NCI-H2171 treated with DMSO at 0.1 percent for 48 hours (cell line): Measurements from ENCODE around the gene NRXN2.

Experiments
- DNase-seq: peaks from one replicate; lab custom pipeline; 2025; lab: John Stamatoyannopoulos, UW

NRXN2 gene

DNA sequence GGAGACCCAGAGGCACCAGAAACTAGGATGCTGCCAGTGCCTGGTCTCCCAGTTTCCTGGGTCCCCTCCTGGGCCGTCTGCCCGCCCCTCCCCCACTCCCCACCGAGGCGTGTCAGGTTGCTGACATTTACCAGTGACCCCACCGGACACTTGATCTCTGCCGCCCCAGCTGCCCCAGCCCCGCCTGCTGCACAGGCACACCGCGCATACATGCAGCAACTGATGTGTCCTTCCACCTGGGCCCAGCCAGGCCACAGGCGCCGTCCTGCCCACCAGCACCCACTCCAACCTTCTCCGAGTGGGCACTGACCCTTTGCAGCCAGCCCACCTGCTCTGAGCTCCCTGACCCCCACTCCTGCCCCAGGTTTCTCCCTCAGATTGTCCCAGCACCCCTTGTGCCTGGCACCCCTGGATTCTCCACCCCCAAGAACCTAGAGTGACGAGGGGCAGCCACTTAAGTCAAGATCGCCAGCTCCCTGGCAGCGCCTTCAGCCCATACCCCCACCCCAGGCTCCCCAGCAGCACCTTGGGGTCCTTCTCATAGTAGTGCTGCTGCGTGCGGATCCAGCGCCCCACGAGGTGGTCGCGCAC, 36.2 kb upstream of the NRXN2 start:
- no peak for DNase-seq

DNA sequence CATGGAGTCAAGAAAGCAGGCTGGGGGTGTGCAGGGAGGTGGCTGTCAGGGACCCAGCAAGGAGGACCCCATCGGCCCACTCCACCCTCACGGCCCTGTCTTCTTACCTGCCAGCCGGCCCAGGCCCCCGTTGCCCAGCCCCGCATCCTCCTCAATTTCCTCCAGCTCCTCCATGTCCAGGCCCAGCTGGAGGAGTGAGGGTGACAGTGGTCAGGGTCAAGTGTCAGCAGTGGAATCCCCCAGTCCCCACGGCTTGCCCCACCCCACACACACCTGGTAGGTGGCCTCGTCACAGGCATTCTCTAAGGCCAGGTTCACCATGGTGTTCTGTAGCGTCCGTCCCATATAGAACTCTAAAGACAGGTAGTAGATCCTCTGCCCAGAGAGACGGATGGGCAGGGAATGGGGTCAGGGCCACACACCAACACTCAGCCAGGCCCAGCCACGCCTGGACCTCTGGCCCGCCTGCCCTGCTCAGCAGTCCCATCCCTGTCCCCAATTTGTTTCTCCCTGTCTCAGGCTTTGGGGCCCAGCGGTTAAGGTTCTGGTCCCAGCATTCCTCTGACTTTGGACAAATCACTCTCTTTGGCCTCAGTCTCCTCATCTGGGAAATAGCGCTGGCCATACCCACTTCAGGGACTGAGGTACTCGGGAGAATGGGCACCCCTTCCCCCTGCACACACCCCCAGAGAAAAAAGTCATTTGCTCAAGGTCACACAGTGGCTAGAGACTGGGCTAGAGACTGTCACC, 35.5 kb upstream of the NRXN2 start:
- DNase-seq = no peak

DNA sequence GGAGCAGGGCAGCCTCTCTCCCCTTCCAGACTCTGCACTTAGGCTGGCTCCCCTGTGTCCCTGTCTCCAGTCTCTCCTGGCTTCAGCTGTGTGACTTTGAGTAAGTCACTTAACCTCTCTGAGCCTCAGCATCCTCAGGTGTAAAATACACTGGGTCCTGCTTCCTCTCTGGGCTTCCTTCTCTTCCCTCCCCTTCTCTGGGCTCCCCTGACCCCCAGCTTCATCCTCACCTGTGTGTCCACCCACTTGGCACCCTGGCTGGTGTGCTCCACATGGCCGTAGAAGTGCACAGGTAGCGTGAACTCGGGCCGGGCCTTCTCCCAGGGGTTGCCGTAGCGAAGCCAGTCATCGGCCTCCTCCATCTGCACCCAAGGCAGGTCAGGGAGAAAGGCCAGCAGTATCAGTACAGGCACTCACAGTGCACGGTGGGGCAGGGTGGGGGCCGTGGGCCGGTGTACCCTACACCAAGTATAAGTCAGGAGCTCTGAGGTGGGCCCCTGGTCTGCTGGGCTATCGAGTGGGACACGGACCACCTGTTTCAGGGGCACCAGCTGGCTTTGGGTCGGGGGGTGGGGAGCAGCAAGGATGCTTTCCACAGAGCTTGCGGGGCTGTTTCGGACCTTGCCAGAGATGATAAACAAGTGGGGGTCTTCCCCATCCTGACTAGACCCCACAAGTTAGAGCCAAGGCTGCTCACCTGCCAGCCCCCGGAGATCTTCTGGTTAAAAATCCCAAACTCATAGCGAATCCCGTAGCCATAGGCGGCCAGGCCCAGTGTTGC, 34.7 kb upstream of the NRXN2 start:
- DNase-seq = no peak

DNA sequence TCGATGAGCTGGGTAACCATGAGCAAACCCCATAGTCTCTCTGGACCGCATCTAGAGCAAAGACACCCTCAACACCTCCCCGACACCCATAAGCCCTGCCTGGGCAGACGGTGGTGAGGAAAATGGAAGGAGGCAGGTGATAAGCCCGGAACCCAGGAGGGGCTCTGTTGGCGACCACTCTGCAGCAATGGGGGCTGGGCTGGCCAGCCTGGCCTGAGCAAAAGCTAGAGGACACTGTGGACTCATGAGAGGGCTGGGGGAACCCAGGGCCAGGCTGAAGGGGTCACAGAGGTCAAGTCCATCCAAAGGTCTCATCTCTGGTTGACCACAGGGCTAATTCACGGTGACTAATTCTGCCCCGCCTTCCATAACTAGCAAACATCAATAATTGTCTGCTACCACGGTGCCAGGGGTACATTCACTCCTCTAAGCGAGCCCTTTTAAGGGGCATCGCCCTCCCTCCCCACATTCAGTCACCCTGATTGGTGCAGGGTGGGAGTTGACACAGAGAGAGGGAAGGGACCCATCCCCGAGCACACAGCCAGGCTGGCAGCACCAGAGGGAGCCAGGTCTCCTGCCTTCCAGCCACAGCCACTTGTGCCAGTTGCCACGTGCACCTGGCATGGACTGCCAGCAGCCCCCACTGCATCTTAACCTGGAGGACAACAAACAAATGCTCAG, 32.8 kb upstream of the NRXN2 start:
- no peak for DNase-seq

DNA sequence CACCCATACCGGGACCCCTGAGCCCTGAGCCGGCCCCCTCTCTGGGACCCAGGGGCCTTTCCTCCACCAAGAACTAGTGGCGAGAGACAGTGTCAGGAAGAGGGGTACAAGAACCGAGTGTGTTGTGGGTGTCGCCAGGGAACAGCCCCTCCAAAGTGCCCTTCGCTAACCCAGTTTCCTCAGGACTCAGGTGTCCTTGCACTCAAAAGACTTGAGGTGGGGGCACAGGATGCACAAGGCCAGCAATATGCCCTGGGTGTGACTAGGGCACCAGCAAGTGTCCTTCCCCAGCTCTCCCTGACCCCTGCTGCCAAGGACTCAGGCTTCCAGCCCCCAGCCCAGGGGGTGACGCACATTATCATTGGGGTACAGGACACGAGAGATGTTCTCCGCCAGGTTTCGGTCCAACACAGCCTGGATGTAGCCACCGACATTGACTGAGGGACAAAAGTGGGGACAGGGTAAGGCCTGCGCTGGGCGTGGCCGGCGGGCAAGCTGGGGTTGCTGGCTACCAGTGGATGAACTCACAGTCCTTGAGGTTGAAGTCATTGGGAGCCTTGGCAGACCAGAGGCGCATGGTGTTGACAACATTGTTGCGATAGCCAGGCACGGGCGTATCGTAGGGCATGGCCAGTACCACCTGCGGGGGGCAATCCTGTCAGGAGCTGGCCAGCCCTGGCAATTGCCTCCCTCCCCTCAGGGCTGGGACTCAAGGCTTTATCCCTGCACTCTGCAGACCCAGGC, 32.1 kb upstream of the NRXN2 start:
- DNase-seq = no peak

DNA sequence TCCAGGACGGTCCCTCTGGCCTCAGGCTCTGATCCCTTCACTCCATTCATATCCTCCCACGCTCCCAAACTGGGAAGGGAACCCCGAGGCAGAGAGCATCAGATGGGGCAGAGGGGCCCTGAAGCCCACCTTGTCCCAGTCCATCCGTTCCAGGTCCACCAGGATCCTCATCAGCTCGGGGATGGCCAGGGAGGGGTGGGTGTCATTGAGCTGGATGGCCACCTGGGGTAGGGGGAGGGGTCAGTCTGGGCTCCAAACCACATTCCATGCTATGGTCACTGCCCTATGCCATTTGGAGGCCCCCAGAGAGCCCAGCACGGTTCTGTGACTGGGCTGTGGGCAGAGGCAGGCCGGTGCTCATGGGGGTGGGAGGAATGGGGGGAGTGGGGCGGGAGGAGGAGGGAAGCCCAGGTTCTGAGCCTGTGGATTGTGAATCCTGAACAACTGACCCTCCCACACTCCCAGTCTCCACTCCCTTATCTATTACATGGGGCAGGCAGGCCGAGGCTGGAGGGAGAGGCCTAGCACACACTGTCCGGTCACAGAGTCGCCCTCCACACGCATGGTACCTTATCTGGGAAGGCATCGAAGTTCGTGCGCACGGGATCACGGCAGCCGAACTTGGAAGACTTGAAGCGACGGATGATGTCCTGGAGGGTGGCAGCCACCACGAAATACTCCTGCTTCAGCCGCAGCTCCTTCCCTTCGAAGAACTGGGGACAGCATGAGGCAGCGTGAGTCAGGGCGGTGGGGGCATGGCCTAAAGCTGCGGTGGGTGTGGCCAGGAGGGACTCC, 31.3 kb upstream of the NRXN2 start:
- DNase-seq = no peak

DNA sequence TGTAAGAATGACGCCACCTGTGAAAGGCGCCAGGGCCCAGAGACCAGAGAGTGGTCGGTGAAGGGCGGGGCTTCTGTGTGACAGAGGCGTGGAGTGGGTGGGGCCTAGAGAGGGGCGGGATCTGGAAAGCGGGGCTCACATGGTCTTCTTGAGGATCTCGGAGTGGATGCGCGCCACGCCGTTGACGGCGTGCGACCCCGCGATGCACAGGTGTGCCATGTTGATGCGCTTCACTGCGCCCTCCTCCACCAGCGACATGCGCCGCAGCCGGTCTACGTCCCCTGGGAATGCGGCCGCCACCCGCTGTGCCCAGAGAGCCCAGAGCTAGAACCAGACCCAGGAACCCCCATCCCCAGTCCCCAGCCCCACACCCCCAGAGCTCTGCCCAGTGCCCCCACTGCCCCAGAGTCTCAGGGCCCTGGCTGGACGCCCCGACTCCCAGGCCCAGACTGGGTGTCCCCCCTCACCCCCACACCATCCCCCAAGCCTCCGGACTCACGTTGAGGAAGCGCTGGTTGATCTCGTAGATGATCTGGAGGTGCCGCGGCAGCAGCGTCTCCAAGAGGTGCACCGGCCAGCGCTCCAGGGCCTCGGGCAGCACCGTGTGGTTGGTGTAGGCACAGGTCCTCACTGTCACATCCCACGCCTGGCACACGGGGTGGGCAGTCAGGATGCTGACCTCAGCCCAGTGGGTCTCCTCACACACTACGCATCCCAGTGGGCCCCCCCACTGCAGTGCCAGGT, 30.6 kb upstream of the NRXN2 start:
- no peak for DNase-seq

DNA sequence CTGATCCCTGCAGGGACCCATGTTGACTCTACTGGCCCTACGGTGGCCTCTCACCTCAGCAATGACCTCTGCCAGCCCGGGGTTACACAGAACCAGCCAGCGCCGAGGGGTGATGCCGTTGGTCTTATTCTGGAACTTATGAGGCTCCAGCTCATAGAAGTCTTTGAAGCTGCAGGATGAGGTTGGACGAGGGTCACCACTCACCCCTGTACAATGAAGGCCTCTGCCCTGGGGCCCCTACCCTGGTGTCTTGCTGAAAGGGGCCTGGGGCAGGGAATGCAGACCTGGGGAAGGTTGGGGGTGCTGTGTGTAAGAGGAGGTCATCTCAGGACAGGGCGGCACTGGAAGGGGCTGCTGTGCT, 30.0 kb upstream of the NRXN2 start:
- DNase-seq = no peak

DNA sequence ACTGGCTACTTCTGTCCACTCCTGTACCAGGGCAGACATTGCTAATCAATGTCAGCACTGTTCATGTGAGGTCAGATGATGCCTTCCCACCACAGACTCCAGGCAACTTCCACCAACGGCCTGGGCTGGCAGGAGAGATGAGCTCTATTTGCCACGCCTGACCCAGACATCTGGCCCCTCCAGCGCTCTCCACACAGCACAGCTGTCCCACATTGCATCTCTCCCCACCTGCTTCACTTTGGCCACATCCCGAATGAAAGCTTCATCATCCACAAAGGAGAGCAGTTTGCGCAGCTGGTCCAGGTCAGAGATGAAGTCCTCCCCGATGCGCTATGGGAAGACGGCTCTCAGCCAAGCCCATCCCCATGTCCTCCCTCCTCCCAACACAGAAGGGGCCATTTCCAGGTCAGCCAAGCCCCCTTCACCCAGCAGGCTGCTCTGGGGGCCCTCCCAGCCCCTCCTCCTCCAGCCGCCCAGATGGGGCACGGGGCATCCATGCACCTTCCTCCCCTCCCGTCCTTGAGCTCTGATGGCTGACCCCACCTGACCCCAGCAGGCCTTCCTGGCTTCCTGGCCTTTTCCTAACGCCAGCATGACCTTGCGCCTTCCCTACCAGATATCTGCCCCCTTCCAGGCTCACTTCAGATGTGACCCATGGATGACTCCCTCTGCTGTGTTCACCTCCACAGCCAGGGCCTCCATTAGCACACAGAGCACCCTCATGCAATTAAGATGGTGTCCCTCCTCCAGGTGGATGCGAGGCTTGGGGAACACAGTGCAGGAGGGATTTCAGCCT, 29.4 kb upstream of the NRXN2 start:
- no peak for DNase-seq

DNA sequence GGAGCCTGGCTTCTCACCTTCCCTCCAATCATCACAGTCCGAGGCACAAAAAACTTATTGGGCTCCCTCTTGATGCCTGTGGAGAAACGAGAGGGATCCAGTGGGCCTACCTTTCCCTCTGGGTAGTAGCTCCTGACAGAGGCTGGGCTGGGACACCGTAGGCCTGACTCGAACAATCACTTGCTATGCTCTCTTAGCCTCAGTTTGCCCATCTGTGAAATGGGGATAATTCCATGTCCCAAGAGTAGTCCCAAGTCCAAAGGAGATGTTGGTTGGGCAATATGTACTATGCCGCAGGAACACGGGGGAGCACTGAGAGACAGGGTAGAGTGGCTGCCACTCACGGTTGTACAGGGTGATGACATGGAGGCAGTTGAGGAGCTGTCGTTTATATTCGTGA, 28.6 kb upstream of the NRXN2 start:
- no peak for DNase-seq

DNA sequence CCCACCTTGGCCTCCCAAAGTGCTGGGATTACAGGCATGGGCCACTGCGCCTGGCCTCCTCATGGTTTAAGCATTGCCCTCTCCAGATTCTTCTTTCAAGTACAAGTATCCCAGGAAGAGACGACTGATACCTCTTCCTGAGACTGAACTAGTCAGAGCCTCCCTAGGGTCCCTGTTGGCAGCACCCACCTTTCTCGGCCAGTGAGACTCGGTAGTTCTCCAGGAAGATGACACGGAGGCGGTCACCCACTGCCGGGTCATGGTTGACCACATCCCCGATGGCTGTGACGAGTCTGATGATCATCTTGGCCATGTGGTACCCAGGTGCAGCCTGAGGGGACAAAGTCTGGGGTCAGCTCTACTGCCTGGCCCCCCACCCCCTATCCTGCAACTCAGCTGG, 28.1 kb upstream of the NRXN2 start:
- DNase-seq = no peak

DNA sequence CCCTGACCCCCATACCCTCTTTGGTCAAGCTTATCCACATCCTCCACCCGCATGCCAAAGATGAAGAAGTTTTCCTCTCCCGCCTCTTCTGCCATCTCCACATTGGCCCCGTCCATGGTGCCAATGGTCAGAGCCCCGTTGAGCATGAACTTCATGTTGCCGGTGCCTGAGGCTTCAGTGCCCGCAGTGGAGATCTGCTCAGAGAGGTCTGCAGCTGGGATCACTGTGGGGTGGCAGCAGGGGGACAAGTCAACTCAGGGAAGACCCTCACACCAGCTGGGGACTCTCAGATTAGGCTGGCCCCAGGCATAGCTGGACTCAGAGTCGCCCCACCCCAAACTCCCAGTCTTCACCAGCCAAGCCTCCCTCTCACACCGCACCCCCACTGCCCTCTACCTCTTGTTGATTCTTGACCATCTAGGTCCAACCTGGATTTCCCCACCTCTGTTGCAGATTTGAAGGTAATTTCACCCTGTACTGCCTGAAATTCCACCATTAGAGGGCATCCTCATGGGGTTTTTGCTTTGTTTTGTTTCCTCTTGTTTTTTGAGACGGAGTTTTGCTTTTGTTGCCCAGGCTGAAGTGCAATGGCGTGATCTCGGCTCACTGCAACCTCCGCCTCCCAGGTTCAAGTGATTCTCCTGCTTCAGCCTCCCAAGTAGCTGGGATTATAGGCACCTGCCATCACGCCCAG, 27.5 kb upstream of the NRXN2 start:
- no peak for DNase-seq

DNA sequence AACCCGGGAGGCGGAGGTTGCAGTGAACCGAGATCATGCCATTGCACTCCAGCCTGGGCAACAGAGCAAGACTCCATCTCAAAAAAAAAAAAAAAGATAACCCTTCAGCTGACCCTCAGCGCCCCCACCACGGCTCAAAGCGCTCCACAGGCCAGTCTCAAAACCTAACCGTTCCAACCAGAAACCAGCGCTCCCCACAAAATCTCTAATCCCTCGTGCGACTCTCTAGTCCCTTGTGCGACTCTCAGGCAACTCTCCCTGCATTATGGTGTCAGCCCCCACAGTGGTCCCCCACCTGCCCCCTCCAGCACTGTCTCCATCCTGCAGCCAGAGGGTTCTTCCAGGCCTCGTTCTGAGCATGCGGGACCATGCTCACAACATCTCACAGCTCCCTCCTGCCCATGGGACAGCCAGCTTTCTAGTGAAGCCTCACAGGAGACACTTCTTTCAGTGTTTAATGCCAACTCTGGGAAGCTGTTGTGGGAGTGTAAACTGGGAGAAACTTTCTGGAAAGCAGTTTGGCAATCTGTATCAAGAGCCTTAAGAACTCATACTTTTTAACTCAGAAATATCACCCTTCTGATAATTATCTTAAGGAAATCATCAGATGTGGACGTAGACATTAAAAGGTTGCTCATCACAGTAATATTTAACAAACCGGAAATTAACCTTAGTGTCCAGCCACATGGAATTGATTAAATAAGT, 25.1 kb upstream of the NRXN2 start:
- DNase-seq = no peak

DNA sequence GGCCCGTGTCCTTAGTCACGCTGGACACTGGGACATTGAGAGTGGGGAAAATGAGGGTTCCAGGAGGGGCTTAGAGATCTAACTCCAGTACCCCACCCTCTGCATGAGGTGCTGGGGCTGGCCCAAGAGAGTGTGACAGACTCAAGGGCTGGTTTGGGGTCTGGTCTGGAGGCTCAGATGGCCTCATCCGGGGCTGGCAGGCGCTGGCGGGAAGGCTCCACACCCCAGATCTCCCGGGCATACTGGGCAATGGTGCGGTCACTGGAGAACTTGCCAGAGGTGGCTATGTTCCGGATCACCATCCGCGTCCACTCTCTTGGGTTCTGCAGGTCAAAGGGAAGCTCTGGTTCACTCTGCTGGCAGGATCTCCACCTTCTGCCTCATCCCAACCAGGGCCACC, 23.5 kb upstream of the NRXN2 start:
- no peak for DNase-seq

DNA sequence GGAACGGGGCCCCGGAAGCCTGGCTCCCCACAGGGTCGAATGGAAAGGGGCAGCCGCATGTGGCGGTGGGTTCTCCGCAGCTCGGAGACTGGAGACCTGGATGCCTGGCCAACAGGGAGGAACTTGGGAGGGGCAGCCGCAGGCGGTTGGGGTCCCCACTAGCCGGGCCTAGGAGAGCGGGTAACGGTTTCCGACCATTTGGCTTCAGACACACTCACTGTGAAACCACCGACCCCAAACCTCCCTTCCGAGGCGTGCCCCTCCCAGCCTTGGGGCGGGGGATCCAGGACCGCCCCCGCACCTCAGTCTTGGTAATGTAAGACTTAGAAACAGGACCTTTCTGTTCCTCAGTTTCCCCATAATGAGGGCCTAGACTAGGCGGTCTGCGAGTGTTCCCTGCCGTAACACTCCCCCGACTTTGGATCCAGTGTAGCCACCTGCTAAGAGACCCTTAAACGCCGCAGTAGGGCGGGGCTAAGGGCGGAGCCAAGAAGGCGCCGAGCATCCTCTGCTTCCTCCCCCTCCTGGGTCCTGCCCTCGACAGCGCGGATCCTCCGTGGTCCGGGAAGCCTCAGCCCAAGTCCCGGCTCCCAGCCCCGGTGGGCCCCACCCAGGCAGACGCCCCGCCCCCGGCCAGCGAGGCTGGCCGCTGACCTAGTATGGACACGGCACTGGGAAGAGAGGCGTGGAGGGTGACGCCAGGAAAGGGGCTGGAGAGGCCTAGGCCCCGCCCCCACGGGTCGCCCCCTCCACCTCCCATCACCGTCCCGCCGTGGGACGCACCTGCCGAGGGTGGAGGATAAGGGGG, 22.7 kb upstream of the NRXN2 start:
- DNase-seq = no peak

DNA sequence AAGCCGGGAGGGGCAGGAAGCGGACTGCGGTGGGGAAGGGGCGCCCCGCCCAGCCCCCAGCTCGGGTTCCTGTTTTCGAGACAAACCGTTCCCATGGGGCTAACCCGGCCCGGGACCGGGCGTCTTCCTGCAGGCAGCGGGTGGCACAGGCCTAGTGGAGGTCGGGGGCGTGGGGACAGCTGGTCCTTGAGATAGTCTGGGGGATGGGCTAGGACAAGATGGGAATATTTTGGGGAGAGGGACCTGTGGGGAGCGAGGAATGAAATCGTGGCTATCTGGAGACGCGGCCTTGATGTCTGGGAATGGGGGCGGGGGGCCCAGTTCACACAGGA, 22.2 kb upstream of the NRXN2 start:
- peak; percentile 41 for DNase-seq

DNA sequence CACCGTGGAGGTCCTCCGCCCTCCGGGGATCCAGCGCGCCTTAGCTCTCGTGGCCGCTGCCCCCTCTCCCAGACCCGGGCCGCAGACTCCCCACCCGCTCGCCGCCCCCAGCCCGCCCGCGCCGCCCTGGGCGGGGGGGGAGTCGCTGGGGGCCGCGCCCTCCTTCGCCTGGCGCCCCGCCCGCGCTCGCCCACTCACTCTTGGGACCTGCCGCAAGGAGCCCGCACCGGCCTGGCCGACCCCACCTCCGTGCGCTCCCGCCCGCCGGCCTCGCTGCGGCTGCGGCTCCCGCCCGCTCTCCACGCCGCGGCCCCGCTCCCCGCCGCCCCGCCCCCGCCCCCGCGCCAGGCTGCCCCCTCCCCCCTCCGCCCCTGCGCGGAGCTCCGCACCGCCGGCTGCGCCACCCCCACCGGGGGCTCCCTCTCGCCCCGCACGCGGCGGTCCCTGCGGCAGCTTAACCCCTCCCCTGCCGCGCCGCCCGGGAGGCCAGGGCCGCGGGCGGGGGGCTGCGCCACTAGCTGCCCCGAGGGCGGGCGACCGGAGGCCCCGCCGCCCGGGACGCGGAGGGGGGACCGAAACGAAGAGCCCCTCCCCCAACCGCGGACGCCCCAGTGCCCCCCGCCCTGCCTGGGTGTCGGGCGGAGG, 21.7 kb upstream of the NRXN2 start:
- no peak for DNase-seq
